ENCODE measurements around the gene ZNF343. TPM values are rescaled to one million over a fixed set of nuclear protein-coding genes. Genes with fewer than 3 reads are reported as not detected.

Gene ZNF343
- total and polyA plus RNA-seq, 2 donors from 2014 or later = 7.9 to 12.1 TPM

- Histone ChIP-seq H3K4me3 (ENCODE audit: low read length in 3 of 3) (no peak overlapping the region), H3K9me3 (ENCODE audit: control insufficient read depth in 2 of 3, insufficient read depth in 1 of 3, low read length in 3 of 3) (no peaks in the 10 kb centered on the region), H3K27ac (ENCODE audit: low read depth in 2 of 2, low read length in 2 of 2) (no peak overlapping the region), H3K36me3 (ENCODE audit: control insufficient read depth in 2 of 3, insufficient read depth in 3 of 3, low read length in 3 of 3) (no peaks in the 10 kb centered on the region), H3K4me1 (ENCODE audit: control insufficient read depth in 2 of 3, insufficient read depth in 2 of 3, low read depth in 1 of 3, low read length in 3 of 3) (no peaks in the 10 kb centered on the region), H3K27me3 (ENCODE audit: control insufficient read depth, insufficient read depth, low read length) (no peaks in the 10 kb centered on the region), H3K9ac (ENCODE audit: low read length in 3 of 3) (no peak overlapping the region)
- intact Hi-C loops (cut with DNase I) = no loop called here
- no peak for TF ChIP-seq CTCF (IDR thresholded peaks at IDR 0.05; ENCODE audit: borderline replicate concordance, extremely low read depth, insufficient read depth)
- DNase-seq (peak in 1 of 5 donors; percentile 58), FAIRE-seq (no peak)
Measured at GRCh38 chr20:2538931-2539720, 30.4 kb upstream of the ZNF343 start.

- Histone ChIP-seq H3K4me3 (ENCODE audit: low read length in 3 of 3) (no peak overlapping the region), H3K9ac (ENCODE audit: low read length in 3 of 3) (no peak overlapping the region), H3K9me3 (ENCODE audit: control insufficient read depth in 2 of 3, insufficient read depth in 1 of 3, low read length in 3 of 3) (no peaks in the 10 kb centered on the region), H3K4me1 (ENCODE audit: control insufficient read depth in 2 of 3, insufficient read depth in 2 of 3, low read depth in 1 of 3, low read length in 3 of 3) (no peaks in the 10 kb centered on the region), H3K27me3 (ENCODE audit: control insufficient read depth, insufficient read depth, low read length) (no peaks in the 10 kb centered on the region), H3K36me3 (ENCODE audit: control insufficient read depth in 2 of 3, insufficient read depth in 3 of 3, low read length in 3 of 3) (no peaks in the 10 kb centered on the region), H3K27ac (ENCODE audit: low read depth in 2 of 2, low read length in 2 of 2) (no peak overlapping the region)
- intact Hi-C loops (cut with DNase I) = no loop called here
- TF ChIP-seq CTCF (IDR thresholded peaks at IDR 0.05; ENCODE audit: borderline replicate concordance, extremely low read depth, insufficient read depth) = no peak
- FAIRE-seq = no peak
- no peak for DNase-seq
Measured at GRCh38 chr20:2538356-2538755, 29.6 kb upstream of the ZNF343 start.

GRCh38 chr20:2537101-2537500, 28.4 kb upstream of the ZNF343 start:
- H3K36me3 ChIP-seq (ENCODE audit: control insufficient read depth in 2 of 3, insufficient read depth in 3 of 3, low read length in 3 of 3) = no peaks in the 10 kb centered on the region
- no peaks in the 10 kb centered on the region for H3K9me3 ChIP-seq (ENCODE audit: control insufficient read depth in 2 of 3, insufficient read depth in 1 of 3, low read length in 3 of 3)
- no peaks in the 10 kb centered on the region for H3K4me1 ChIP-seq (ENCODE audit: control insufficient read depth in 2 of 3, insufficient read depth in 2 of 3, low read depth in 1 of 3, low read length in 3 of 3)
- H3K27ac ChIP-seq (ENCODE audit: low read depth in 2 of 2, low read length in 2 of 2) = no peak overlapping the region
- H3K9ac ChIP-seq (ENCODE audit: low read length in 3 of 3) = no peak overlapping the region
- intact Hi-C loops (cut with DNase I) = no loop called here
- no peak overlapping the region for H3K4me3 ChIP-seq (ENCODE audit: low read length in 3 of 3)
- no peak for FAIRE-seq
- TF ChIP-seq CTCF (IDR thresholded peaks at IDR 0.05; ENCODE audit: borderline replicate concordance, extremely low read depth, insufficient read depth) = no peak
- no peaks in the 10 kb centered on the region for H3K27me3 ChIP-seq (ENCODE audit: control insufficient read depth, insufficient read depth, low read length)
- DNase-seq = no peak
